Esophagus muscularis mucosa (tissue), 4 donors: Measurements from ENCODE around the gene CASKIN1. TPM values are rescaled to one million over a fixed set of nuclear protein-coding genes. Genes with fewer than 3 reads are reported as not detected.

Experiments used
- DNase-seq: peaks from one replicate; pipeline ENCODE4 v3.0.0-alpha.2; 2017; ENCODE audit errors: extremely low spot score
- H3K27ac ChIP-seq, 4 donors: fragments of 200-600 bp; sonication (generic); replicated peaks in 1 of 4; 1 replicate in 3 of 4; 2 replicates in 1 of 4; pipeline ENCODE4 v1.5.1; 2016 to 2019; ENCODE audit warnings: mild to moderate bottlenecking in 1 of 4
- H3K27me3 ChIP-seq, 4 donors: fragments of 200-600 bp; sonication (generic); one replicate each; pipeline versions ENCODE4 v1.5.1 to v1.6.0; 2016 to 2019
- H3K36me3 ChIP-seq, 4 donors: fragments of 200-600 bp; sonication (generic); one replicate each; pipeline ENCODE4 v1.5.1; 2016 to 2019
- H3K4me1 ChIP-seq, 4 donors: fragments of 200-600 bp; sonication (generic); one replicate each; pipeline ENCODE4 v1.5.1; 2016 to 2019
- H3K4me3 ChIP-seq, 4 donors: fragments of 200-600 bp; sonication (generic); 1 replicate in 2 of 4; 2 replicates in 2 of 4; pipeline ENCODE4 v1.5.1; 2016 to 2019; ENCODE audit warnings: mild to moderate bottlenecking in 4 of 4, moderate library complexity in 1 of 4
- H3K9me3 ChIP-seq, 4 donors: fragments of 200-600 bp; sonication (generic); 1 replicate in 3 of 4; 2 replicates in 1 of 4; pipeline ENCODE4 v1.5.1; 2016 to 2019
- CTCF ChIP-seq, 3 experiments: fragments of 200-600 bp in 2 of 3; fragments of 450-650 bp in 1 of 3; sonication (generic) in 2 of 3; IDR thresholded peaks; one replicate each; pipeline ENCODE4 v1.5.1; 2017 to 2019; ENCODE audit warnings: antibody characterized with exemption in 3 of 3, mild to moderate bottlenecking in 2 of 3, moderate library complexity in 1 of 3
- EP300 ChIP-seq: sonication (generic); formaldehyde crosslinking; IDR thresholded peaks from one replicate; pipeline ENCODE4 v1.6.1; 2017; ENCODE audit warnings: antibody characterized with exemption
- POLR2A ChIP-seq: fragments of 450-650 bp; IDR thresholded peaks from one replicate; pipeline ENCODE4 v1.6.1; 2017; ENCODE audit warnings: antibody characterized with exemption, moderate library complexity, mild to moderate bottlenecking, low read depth
- POLR2AphosphoS5 ChIP-seq, 2 donors: sonication (generic); formaldehyde crosslinking; IDR thresholded peaks; one replicate each; pipeline ENCODE4 v1.6.1; 2017; ENCODE audit warnings: antibody characterized with exemption in 2 of 2
- WGBS: methylation state at CpG from one replicate; pipeline ENCODE4 v1.1.5; 2018; 5-methylcytosine and 5-hydroxymethylcytosine counted together
- intact Hi-C: fragments of 100-400 bp; cut with DNase I; formaldehyde crosslinking; loops from one replicate; pipeline ENCODE4 v1.15.1; 2023
- total RNA-seq, 4 donors: library from RNA; depleted of rRNA; stranded (reverse); fragments of >200 nt; gene quantifications; one replicate each; pipeline versions ENCODE4 v1.1.0 to v1.2.1, GENCODE V29; 2016

CASKIN1 gene
- total RNA-seq, 4 donors from 2014 or later, result under 0.01 to 0.32 (median 0.09) TPM

GRCh38 chr16:2198283-2198682 lies 1.9 kb upstream of the CASKIN1 start:
- Histone ChIP-seq H3K36me3 (no peaks in the 10 kb centered on the region), H3K27ac (no peak overlapping the region), H3K9me3 (no peaks in the 10 kb centered on the region), H3K27me3 (peaks cover 8 to 54% (median 22%) of the 10 kb centered on the region in 4 donors), H3K4me3 (no peak overlapping the region), H3K4me1 (peaks cover 9 to 28% (median 21%) of the 10 kb centered on the region in 4 donors)
- intact Hi-C loops, result no loop called here
- no peak for TF ChIP-seq POLR2A
- TF ChIP-seq CTCF (IDR thresholded peaks at IDR 0.05), result no peak
- TF ChIP-seq EP300, result no peak
- no peak for TF ChIP-seq POLR2AphosphoS5 (IDR thresholded peaks at IDR 0.05)
- WGBS, result 71% methylated on average over 4 of the region's 4 CpGs
- no peak for DNase-seq

GRCh38 chr16:2197765-2198164 lies 1.4 kb upstream of the CASKIN1 start:
- DNase-seq, result no peak
- intact Hi-C loops, result no loop called here

GRCh38 chr16:2196981-2197511 lies 641 bp upstream of the CASKIN1 start:
- H3K27ac ChIP-seq, result no peak overlapping the region
- no peak for DNase-seq
- H3K4me1 ChIP-seq, result peaks cover 9 to 28% (median 21%) of the 10 kb centered on the region in 4 donors
- no peak for TF ChIP-seq POLR2A
- H3K36me3 ChIP-seq, result no peaks in the 10 kb centered on the region
- 31% methylated on average over 5 of the region's 32 CpGs for WGBS
- intact Hi-C loops, result no loop called here
- H3K4me3 ChIP-seq, result peak overlapping the region; percentile 37 to 64 (median 40)
- no peaks in the 10 kb centered on the region for H3K9me3 ChIP-seq
- peaks cover 8 to 56% (median 22%) of the 10 kb centered on the region in 4 donors for H3K27me3 ChIP-seq

More at GRCh38 chr16:2197765-2198164, 1.4 kb upstream of the CASKIN1 start:
- Histone ChIP-seq H3K4me1 (peaks cover 9 to 28% (median 21%) of the 10 kb centered on the region in 4 donors), H3K27me3 (peaks cover 8 to 56% (median 22%) of the 10 kb centered on the region in 4 donors), H3K36me3 (no peaks in the 10 kb centered on the region), H3K9me3 (no peaks in the 10 kb centered on the region), H3K4me3 (no peak overlapping the region), H3K27ac (no peak overlapping the region)
- 82% methylated on average over 6 of the region's 6 CpGs for WGBS
- TF ChIP-seq CTCF (IDR thresholded peaks at IDR 0.05), result no peak
- TF ChIP-seq POLR2AphosphoS5 (IDR thresholded peaks at IDR 0.05), result no peak
- no peak for TF ChIP-seq POLR2A

GRCh38 chr16:2195322-2196161 lies 863 bp downstream of the CASKIN1 start:
- no peak for TF ChIP-seq EP300
- TF ChIP-seq CTCF (IDR thresholded peaks at IDR 0.05), result no peak
- TF ChIP-seq POLR2AphosphoS5 (IDR thresholded peaks at IDR 0.05), result no peak
- TF ChIP-seq POLR2A, result no peak
- Histone ChIP-seq H3K27ac (no peak overlapping the region), H3K4me1 (peaks cover 9 to 28% (median 21%) of the 10 kb centered on the region in 4 donors), H3K36me3 (no peaks in the 10 kb centered on the region), H3K9me3 (no peaks in the 10 kb centered on the region), H3K4me3 (peak overlapping the region; percentile 52 to 64 (median 52)), H3K27me3 (peaks cover 8 to 56% (median 22%) of the 10 kb centered on the region in 4 donors)
- intact Hi-C loops, result no loop called here
- WGBS, result 8% methylated on average over 11 of the region's 49 CpGs
- no peak for DNase-seq

- 30% methylated on average over 6 of the region's 10 CpGs for WGBS
- peaks cover 8 to 56% (median 22%) of the 10 kb centered on the region in 4 donors for H3K27me3 ChIP-seq
- intact Hi-C loops, result no loop called here
Observed at GRCh38 chr16:2194852-2195321, 1.5 kb downstream of the CASKIN1 start.

More at GRCh38 chr16:2194852-2195321, 1.5 kb downstream of the CASKIN1 start:
- peaks cover 9 to 28% (median 21%) of the 10 kb centered on the region in 4 donors for H3K4me1 ChIP-seq
- TF ChIP-seq EP300 (no peak), CTCF (IDR thresholded peaks at IDR 0.05) (peak in 2 of 3 experiments; percentile 13 to 37), POLR2A (no peak), POLR2AphosphoS5 (IDR thresholded peaks at IDR 0.05) (no peak)
- H3K27ac ChIP-seq, result no peak overlapping the region
- peak overlapping the region in 1 of 4 donors; percentile 53 for H3K4me3 ChIP-seq
- no peaks in the 10 kb centered on the region for H3K36me3 ChIP-seq
- no peaks in the 10 kb centered on the region for H3K9me3 ChIP-seq
- DNase-seq, result no peak
